ENCODE measurements around the gene ZNF224. TPM values are rescaled to one million over a fixed set of nuclear protein-coding genes. Genes with fewer than 3 reads are reported as not detected.

ZNF224 gene
- total and polyA plus RNA-seq, 2 of the 8 experiments (the other 6 are each of a cell fraction or from before 2014, with no cell fraction given): 3.7 to 17.2 TPM

DNA sequence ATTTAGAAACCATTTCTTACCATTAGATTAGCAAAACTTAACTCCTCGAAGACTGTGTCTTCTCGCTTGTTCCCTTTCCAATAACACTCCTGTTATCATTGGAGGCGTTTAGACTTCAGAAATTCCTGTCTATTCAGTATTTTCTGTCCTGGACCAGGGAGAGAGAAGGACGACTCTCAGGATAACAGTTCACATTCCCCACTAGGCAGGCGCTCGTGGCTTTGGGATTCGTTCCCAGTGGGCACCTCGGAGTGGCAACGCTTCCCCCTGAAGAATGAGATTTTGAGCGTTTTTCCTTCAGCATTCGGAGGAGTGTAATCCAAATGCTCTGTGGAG, 18.6 kb downstream of the ZNF224 start:
- peak overlapping the region; percentile 64 to 69 for H3K4me2 ChIP-seq (ENCODE audit: insufficient read depth in 1 of 2, low read depth in 2 of 2, low read length in 2 of 2)
- ChIA-PET CTCF (ENCODE audit: partially characterized antibody) (interaction anchor here (0.9 kb wide), 1 partner anchor 62 kb away, joined by 5 read pairs; no protein-coding TSS in a partner anchor), POLR2A (ENCODE audit: partially characterized antibody) (interaction anchor here (0.9 to 3.8 kb wide), 10 partner anchors 18 to 387 kb away, joined by 3 to 27 read pairs (median 5); partner anchors contain the start of genes ZNF180, ZNF223, ZNF224 and ZNF226)
- peak overlapping the region; percentile 42; the same call in 1 of the 2 replicates for H4K8ac ChIP-seq (ENCODE audit: extremely low read depth, insufficient read depth, low read length)
- TF ChIP-seq PHF8 (conservative IDR thresholded peaks at IDR 0.05; ENCODE audit: low read depth, low read length) (peak; percentile 32; the same call in 1 of the 2 replicates), RAD21 (IDR thresholded peaks at IDR 0.05 in 1 of 2, conservative IDR thresholded peaks at IDR 0.05 in 1 of 2; ENCODE audit: low read depth in 2 of 2, low read length in 2 of 2) (no peak), CBX5 (IDR thresholded peaks at IDR 0.05; ENCODE audit: low read depth, low read length) (no peak), TBP (IDR thresholded peaks at IDR 0.05; ENCODE audit: low read depth, low read length) (no peak), POLR2AphosphoS5 (IDR thresholded peaks at IDR 0.05; ENCODE audit: low read depth, low read length) (no peak; the same call in 1 of the 2 replicates), RXRA (IDR thresholded peaks at IDR 0.05; ENCODE audit: insufficient read depth, low read depth, low read length) (no peak), NRF1 (IDR thresholded peaks at IDR 0.05; ENCODE audit: low read depth, low read length) (no peak)
- peaks cover 0 to 18% (median 5%) of the 10 kb centered on the region in 4 experiments; a peak in 5 of 8 replicates for H3K36me3 ChIP-seq (ENCODE audit: control insufficient read depth in 2 of 4, insufficient read depth in 4 of 4, low read length in 3 of 4)
- H2BK12ac ChIP-seq (ENCODE audit: low read depth, low read length): no peak overlapping the region; the same call in 1 of the 2 replicates
- H3K23ac ChIP-seq (ENCODE audit: insufficient read length): no peak overlapping the region
- H3K18ac ChIP-seq (ENCODE audit: extremely low read depth, low read length): no peak overlapping the region
- H2BK5ac ChIP-seq (ENCODE audit: low read depth, low read length): 0 out of 2 replicates have a peak overlapping the region, but pooled peaks have one; percentile 8
- no peak overlapping the region for H2BK20ac ChIP-seq (ENCODE audit: low read length)
- DNase-seq (ENCODE audit: low read depth in 1 of 2, low spot score in 2 of 2): no peak
- no peak overlapping the region for H2BK120ac ChIP-seq (replicated peaks; ENCODE audit: low read depth, low read length)
- WGBS, 2 experiments (ENCODE audit: extremely low coverage in 1 of 2, insufficient coverage in 1 of 2, insufficient read length in 1 of 2, insufficient replicate concordance in 2 of 2, low coverage in 1 of 2, low lambda C conversion rate in 2 of 2, missing lambda C conversion rate in 1 of 2): 1% methylated on average over 11 of the region's 11 CpGs; no CpG with 5 or more reads in 1 of the 2 experiments
- H2AK5ac ChIP-seq (ENCODE audit: low read depth, low read length): no peak overlapping the region; the same call in 1 of the 2 replicates
- peak overlapping the region; percentile 56 for H3K27ac ChIP-seq (ENCODE audit: low read depth, low read length)
- no peak for FAIRE-seq
- no peaks in the 10 kb centered on the region; the same call in 1 of the 2 replicates for H3K79me1 ChIP-seq (ENCODE audit: low read depth, low read length)
- H3K14ac ChIP-seq (ENCODE audit: insufficient read length): no peak overlapping the region
- no peak overlapping the region for H2BK15ac ChIP-seq (ENCODE audit: low read length)
- peaks cover 15 to 17% of the 10 kb centered on the region in 2 experiments for H3K9me3 ChIP-seq (ENCODE audit: insufficient read depth in 2 of 2, low read depth in 1 of 2, low read length in 1 of 2)
- H3K4ac ChIP-seq (replicated peaks; ENCODE audit: insufficient read length, low read depth, low read length): no peak overlapping the region
- no peaks in the 10 kb centered on the region for H3K27me3 ChIP-seq (replicated peaks in 1 of 4; ENCODE audit: control insufficient read depth in 3 of 4, extremely low read depth in 1 of 4, insufficient read depth in 3 of 4, low read length in 3 of 4)
- peaks cover 0 to 14% of the 10 kb centered on the region in 2 experiments; a peak in 2 of 4 replicates for H3K79me2 ChIP-seq (ENCODE audit: control insufficient read depth in 1 of 2, insufficient read depth in 2 of 2, low read length in 2 of 2)
- no peaks in the 10 kb centered on the region for H3K4me1 ChIP-seq (replicated peaks in 1 of 4; ENCODE audit: control insufficient read depth in 3 of 4, insufficient read depth in 4 of 4, low read length in 3 of 4)
- H3K23me2 ChIP-seq (ENCODE audit: low read depth, low read length): peaks cover 4% of the 10 kb centered on the region; the same call in 1 of the 2 replicates
- no peaks in the 10 kb centered on the region for H4K20me1 ChIP-seq (replicated peaks in 1 of 2; ENCODE audit: control insufficient read depth in 1 of 2, insufficient read depth in 2 of 2, low read length in 2 of 2)
- H2AFZ ChIP-seq (ENCODE audit: low read length): peak overlapping the region; percentile 63; the same call in 1 of the 2 replicates
- no peak overlapping the region for H4K5ac ChIP-seq (ENCODE audit: insufficient read length, low read depth, low read length)
- H3K56ac ChIP-seq (replicated peaks; ENCODE audit: insufficient read length, low read depth, low read length): no peak overlapping the region
- H3K9ac ChIP-seq (replicated peaks in 1 of 4; ENCODE audit: extremely low read depth in 1 of 4, low read depth in 3 of 4, low read length in 3 of 4): peak overlapping the region in 3 of 4 experiments; percentile 62 to 93 (median 81); a peak in 6 of 7 replicates
- H4K91ac ChIP-seq (replicated peaks; ENCODE audit: insufficient read length, low read length): no peak overlapping the region
- peak overlapping the region; percentile 80 to 100 (median 95) for H3K4me3 ChIP-seq (ENCODE audit: extremely low read depth in 1 of 4, insufficient read depth in 2 of 4, low read depth in 3 of 4, low read length in 4 of 4)

Data from H1 (cell line).